ENCODE data around the gene TTC4.

TTC4 gene

DNA sequence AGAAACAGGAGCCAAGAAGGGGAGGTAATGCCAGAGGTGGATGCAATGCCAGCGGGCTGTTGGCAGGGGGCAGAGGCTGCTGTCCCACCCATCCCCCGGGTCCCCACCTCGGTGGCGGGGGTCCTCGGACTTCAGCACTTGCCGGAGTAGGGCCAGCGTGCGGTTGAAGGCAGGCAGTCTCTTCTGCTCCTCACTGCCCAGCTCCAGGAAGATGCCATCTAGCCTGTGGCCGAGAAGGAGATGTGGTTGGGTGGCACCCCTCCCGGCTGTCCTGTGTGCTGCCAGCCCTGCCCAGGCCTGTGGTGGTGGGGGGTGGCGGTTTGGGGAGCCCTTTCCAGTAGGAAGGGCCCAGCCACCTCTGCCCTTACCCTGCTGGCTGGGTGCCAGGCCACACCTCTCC, 71.9 kb downstream of the TTC4 start:
- DNase-seq = no peak

- no peak for DNase-seq
These were observed 72.8 kb downstream of the TTC4 start for GRCh38 chr1:54788459-54788858.

DNA sequence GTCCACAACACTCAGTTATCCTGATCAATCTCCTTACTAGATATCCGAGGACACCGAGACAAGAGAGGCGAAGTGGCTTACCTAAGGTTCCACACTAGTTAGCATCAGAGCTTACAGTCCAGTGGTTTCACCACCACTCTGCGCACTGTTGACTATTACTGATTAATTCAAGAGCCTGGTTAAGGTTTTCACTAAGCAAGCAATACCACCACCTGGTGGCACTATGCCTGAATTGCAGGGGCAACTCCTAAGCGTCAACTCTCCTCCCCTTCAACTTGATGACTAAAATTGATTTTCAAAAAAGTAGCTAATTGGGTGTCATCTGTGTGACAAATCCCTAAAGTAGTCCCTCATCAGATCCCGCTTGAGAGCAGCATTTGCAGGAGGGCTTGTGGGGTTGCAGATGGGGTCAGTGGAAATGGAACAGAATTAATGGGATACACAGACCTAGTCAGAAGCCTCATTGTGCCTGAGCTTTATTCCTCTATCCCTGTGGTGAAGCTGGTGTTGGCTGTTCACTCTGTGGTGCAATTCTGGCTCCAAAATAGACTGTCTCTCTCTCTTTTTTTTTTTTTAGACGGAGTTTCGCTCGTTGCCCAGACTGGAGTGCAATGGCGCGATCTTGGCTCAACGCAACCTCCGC, 76.3 kb downstream of the TTC4 start:
- DNase-seq = no peak

All from right hindlimb (tissue), 1 donor.